HG03342 (cell line): Measurements from ENCODE around the gene SGCD.

ENCODE experiments used
- ATAC-seq: cut with Tn5 transposase; IDR thresholded peaks from one replicate; pipeline ENCODE4 v1.9.1; 2021; ENCODE audit warnings: mild to moderate bottlenecking, moderate library complexity; ENCODE audit not compliant: unreplicated experiment

The SGCD gene

DNA sequence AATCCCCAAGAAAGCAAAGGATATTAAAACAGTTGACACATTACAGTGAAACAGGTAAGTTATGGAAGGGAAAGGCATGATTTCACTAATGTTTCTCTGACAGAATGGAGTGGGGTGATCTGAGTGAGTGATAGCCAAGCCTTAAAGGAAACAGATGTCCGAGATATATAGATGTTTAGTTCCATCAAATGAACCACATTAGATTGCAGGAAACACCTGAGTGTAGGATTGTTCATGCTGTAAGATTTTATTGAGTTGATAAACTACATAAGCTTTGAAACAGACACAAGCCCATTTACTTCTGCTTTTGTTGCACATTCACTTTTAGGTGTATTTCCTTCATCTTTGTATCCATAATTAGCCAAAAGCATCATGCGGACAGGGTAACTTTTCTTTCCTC, 356.0 kb downstream of the SGCD start:
- ATAC-seq, result no peak

DNA sequence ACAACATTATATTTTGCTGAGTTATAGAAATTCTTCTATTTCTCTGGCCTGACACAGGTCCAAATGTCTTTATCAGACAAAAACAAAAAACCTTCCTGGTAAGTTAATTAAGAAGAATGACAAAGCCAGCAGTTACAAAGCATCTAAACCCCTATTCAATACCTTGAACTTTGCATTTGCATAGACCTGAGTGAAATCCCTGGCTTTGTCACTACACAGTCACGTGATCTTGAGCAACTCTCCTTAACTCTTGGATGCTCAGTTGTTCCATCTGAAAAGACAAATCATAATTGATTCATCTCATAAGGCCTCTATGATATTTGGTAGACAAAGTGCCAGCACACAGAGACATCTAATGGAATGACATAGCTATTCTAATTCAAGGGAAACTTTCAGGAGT, 356.5 kb downstream of the SGCD start:
- no peak for ATAC-seq

DNA sequence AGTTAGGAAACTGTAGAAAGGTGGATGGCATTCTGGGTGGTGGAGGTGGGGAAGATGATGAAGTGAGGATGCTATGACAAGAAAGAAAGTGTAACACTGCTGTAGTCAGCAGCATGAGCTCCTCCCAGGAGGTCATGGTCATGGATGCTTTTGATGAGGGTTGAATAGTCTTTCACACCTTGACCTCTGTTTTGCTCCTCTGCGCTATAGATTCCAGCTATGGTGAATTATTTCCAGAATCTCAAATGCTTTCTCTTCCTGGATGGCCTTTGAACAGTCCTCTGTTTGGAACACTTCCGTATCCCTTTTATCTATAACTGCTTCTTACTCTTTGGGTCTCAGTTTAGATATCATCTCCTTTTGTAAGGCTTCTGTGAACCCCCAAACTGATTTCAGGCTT, 357.3 kb downstream of the SGCD start:
- ATAC-seq, result no peak

DNA sequence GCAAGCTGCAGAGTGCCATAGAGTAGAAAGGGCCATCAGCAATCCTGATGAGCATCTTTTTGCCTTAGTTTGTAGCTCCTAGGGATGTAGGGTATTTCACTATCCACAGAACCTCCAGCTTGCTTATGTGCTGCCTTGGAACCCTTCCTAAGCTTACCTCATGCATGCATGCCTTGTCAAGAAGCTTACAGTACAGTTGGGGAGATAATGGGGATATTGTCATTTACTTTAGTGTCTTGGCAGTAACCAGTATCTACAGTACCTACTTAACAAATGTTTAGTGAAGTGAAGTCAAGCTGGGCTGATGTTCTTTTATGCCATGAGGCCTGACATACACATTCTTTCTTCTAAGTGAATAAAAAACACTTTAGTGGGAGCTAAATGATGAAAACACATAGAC, 358.5 kb downstream of the SGCD start:
- no peak for ATAC-seq

DNA sequence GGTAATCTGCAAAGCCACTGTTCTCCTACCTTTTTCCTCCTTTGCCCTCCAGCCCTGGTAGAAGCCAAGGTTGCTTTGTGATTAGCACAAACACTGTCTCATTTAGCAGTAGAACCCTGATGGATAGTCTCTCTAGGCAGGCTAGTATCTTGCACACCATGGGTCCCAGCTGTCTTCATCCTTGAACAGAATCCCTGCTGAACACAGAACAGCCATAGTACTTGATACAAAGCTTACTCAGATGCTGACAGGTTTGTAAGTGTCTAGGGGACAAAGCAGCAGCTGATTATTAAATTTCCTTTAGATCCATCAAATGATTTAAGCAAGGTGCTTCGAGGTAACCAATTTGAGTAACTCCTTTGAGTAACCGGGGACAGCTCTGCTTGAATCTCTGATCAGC, 359.4 kb downstream of the SGCD start:
- ATAC-seq, result no peak

DNA sequence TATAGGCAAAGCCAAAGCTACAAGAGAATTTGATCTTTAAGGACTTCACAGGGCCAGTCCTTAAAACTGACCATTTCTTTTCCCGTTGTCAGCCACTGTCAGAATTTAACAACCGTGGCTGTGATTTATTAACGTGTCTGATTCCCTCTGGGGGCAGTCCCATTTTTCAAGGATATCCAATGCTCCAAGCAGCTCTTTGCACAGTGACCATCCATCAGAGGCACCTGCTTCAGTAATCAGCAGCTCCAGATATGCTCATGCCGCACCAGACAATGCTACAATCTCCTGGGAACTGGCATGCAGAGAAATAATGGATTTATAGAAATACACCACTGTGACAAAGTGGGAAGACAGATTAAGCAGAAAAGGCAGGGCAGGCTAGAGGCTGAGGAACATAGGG, 359.8 kb downstream of the SGCD start:
- ATAC-seq, result no peak

DNA sequence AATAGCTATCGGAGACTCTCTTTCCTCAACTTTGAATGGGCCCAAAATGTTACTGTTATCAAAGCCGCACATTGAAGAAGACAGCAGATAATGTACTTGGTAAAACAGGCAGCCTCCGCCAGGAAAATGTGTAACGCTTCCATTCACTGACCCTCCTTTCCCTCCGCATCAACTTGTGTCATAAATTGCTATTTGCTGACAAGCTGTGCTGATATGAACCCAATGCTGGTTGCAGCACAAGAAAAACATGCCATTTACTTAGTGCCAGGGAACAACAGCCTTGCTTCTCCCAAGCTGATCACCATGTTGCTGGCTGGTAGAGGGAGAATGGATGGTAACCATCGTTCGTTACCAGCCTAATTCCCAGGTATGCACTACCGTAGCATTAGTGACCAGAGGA, 360.6 kb downstream of the SGCD start:
- ATAC-seq, result no peak

DNA sequence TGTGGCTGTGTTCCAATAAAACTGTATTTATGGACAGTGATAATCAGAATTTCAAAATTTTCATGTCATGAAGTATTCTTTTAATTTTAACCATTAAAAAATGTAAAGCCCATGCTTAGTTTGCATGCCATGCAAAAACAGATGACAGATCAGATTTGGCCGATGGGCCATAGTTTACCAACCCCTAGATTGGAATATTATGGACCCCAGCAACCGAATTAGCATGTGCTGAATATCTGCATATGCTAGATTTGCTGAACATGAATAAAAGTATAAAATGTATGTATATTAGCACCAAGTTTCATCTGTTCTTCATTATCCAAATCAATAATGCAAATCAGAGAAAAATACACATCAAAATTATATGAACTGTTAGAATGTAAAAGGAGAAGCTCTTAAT, 364.6 kb downstream of the SGCD start:
- no peak for ATAC-seq

DNA sequence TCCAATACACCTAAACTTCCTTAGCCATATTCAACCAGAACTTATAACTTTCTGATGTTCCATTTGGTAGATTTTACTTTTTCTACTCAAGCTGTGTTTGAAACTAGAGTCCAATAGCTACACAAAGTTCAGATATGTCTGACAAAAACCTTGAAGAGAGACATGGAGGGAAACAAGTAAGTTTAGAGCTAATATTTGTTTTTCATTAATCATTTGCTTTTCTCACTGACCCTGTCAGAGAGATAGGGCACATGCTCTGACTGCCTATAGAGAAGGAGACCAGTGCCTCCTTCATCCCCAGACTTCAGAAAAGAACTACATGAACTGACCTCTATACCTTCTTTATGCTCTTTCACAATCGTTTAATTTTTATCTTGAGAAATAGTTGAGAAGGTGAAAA, 366.1 kb downstream of the SGCD start:
- no peak for ATAC-seq

DNA sequence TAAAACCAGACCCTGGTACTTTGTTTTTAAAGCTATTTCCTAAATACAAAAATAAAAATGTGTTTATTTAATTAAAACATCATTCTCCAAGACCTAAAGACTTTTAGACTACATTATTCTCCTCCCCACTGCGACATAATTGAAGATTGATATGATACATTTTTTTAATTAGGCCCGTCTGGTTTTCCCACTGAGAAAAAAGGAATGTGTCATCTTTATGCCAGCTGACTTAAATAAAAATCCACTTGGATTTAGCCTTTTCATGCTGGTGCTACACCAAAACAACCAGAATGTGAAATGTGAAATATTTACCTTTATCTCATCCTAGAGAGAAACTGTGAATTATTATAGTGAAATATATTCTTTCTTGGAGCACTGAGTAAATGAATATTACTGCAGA, 367.6 kb downstream of the SGCD start:
- no peak for ATAC-seq

DNA sequence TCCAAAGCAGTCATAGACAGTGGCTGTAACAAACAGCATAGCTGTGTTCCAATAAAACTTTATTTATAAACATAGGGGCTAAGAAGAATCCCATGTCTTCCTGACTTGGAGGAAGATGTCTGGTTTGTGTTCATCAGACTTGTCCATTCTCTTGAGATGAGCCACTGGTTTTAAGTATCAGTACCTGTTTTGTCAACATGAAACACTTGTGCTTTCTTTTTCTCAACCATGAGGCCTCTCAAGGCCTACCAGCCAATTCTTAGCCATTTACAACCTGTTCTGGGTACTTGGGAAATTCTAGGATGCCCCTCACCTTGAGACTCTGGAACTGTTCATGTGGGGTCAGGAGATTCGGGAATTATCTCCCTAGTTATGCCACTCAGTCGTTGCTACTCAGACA, 368.8 kb downstream of the SGCD start:
- no peak for ATAC-seq

DNA sequence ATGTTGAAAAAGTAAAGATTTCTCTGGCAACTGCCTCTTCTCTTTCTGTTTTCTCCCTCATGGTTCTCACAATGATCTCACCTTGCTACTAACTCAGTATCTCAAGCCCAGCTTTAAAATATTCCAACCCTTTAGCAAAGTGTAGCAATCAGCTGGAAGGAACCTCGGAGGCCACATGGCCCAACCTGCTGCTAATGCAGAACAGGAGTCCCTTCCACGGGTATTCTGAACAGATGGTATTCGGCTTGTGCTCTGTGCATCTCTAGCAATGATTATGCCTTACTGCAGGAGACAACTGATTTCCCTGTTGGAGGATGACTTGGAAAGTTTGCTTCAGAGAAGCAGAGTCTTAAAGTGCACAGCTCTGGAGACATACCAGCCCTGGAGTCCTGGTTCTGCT, 371.4 kb downstream of the SGCD start:
- ATAC-seq, result no peak

DNA sequence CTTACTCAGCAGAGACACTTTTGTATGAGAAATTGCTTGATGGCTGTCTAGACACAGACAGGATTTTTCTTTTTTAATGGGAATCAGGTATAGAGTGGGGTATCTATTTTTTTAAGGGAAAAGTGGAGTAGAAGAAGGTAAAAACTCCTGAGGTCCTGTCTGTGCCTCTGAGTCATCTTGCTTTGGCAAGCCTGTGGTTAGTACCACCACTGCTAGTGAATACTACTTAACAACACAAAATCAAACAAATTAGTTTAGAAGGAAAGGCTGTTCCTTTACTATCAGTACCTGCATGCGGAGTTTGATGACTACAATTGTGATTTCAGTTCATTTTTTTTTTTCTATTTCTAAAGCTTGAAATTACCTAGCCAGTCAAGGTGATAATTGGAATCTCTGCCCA, 372.2 kb downstream of the SGCD start:
- ATAC-seq, result no peak

DNA sequence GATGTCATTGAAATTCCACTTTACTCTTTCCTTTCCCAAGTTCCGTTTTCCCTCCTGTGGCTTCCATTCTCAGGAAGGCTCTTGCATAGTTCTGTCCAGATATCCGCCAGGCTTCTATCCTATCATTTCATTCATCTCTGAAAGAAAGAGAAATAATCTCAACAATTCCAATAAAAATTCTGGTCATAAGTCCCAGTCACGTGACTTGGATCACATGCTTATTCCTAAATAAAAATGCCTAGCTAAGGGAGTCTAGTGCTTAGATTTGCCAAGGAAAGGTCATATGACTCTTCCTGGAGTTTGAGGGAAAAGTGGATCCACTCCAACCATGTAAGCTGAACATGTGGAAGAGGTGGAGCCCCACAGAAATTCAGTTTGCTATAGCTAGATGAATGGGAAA, 377.2 kb downstream of the SGCD start:
- no peak for ATAC-seq

DNA sequence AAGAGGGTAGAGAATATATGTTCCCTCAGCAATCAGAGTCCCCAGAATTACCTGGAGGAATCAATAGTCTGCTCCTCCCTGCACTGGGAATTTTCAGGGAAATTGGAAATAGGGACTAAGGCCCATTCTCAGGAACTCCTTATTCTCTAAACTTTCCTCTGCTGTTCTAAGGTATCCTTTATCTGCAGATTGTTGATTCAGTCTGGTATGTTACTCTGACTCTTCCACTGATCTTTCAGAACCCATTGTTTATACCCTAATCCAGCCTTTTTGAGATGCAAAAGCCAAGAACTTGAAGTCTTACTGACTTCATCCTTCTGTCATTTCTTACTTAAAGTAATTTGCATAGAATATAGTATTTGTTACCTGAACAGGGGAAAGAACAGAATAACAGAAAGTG, 379.7 kb downstream of the SGCD start:
- ATAC-seq, result no peak

DNA sequence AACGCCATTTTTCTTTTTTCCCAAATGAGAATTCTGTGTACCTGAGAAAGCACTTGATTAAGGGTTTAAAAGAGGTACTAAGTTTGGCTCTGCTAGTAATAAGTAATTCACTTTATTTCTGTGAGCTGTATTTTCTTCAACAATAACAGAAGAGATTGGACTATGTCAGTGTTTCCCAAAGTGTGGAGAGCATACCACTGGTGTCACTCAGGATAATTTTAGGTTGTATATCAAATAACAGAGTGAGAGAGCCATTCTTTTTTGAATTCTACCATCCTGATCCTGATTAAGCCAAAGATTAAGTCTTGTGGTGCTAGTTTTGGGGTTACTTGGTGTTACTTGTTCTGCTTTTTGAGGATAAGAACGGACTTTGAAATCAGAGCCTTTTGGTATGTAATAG, 380.8 kb downstream of the SGCD start:
- no peak for ATAC-seq

DNA sequence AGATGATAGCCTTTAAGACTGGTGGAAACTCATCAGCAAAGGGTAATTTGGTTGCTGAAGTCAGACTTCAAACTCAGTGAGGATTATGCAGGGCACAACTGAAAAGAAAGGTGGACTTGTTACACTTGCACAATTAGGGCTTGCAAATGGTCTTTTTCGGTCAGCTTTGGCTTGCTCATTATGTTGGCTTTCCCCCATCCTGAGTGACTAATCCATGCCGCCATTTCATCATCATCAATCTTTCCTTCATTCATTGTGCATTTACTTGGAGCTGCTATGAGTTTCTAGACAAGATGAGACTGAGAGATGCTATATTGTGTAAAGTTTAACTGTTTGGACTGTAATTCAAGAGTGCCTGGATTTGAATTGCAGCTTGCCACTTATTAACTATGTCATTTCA, 388.3 kb downstream of the SGCD start:
- ATAC-seq, result no peak

DNA sequence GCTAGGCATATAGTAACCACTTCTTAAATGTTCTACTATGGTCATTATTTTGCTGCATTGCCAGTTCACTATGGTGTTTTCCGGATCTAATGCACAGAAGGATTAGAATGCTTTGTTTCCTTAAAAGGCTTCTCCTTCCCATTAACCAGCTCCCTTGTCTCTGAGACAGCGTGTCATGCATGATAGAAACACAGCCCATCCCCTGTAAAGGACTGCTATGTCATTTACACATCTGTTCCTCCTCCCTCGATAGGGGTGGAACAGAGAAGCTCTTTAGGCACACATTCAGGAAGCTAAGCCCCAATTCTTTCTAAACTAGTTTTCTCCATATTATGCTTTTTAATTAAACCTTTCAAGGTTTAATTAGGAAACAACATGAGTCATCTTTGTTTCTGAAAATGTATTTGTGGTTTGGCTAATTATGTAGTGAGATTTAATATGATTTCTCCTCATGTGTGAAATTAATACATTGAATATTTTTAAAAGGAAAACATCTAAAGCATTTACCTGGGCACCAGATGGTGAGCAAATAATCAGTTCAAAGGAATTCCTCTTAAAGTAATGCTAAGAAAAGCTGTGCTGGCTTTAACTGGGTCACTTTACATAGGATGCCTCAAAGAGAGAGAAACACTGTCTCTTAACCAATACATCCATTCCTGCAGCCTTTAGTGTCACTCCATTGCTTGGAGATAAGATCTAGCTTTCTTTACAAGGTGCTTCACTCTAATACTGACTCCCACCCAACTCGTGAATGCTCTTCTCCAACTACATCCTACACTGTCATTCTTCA, 389.8 kb downstream of the SGCD start:
- ATAC-seq, result no peak

DNA sequence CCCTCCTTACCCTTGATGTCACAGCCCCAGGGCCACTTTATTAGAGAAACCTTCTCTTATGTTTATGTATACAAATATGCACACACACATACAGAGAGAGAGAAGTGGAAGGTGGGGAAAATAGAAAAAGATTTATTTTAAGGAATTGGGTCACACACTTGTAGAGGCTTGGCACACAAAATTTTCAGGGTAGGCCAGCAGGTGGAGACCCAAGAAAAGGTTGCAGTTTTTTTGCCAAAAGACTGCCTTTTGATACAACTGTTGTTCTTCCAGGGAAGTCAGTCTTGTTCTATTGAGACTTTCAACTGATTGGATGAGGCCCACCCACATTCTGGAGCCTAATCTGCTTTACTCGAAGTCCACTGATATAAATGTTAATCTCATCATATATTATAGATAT, 392.0 kb downstream of the SGCD start:
- ATAC-seq, result no peak

DNA sequence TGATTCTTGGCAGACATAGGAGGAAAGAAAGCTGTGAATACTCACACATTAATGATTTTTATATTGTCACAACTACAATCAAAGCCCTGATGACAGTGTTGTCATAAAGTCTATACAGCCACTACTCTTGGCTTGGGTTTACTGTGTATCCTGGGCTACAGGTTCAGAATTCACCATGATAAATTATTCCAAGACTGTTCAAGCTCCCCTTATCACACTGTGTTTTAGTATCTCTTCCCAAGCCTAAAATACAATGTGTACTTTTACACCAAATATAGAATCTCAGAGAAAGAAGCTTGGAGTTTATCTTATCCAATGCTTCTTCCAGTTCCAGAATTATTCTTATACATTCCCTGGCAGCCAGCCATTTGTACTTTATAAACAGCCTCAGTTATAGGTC, 395.4 kb downstream of the SGCD start:
- ATAC-seq, result no peak

DNA sequence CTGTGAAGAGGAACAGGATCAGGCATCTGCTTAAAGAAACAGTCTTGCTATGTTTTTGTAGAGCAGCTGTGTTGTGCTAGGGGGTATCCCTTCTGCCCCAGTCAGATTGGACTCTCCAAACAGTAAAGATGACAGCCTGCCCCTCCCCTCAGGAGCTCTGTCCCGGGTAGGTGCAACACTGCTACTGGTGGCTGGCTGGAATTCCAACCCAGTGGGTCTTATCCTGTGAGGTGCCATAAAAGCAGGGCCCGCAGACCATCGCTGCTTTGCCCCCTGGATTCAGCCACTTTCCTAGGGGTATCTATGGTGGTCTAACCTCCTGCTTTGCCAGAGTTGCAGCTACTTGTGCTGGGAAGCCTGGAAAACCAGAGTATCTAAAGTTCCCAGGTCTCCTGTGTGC, 408.5 kb downstream of the SGCD start:
- no peak for ATAC-seq

DNA sequence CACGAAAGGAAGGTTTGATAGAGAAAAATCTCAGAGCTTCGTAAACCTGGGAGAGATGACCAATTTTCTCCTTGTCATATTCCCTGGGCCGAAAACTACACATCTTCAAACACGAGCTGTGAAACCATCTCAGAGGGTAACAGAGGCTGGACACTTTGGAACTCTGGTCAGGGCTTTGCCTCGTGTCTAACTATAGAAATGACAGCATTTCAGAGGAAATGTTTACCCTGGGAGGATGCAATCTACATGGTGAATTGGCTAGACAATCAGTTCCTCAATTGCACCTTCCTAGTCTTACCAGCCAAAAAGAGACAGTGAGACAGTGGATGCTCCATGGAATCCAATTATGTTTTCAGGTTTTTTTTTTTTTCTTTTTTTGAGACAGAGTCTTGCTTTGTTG, 414.6 kb downstream of the SGCD start:
- no peak for ATAC-seq

DNA sequence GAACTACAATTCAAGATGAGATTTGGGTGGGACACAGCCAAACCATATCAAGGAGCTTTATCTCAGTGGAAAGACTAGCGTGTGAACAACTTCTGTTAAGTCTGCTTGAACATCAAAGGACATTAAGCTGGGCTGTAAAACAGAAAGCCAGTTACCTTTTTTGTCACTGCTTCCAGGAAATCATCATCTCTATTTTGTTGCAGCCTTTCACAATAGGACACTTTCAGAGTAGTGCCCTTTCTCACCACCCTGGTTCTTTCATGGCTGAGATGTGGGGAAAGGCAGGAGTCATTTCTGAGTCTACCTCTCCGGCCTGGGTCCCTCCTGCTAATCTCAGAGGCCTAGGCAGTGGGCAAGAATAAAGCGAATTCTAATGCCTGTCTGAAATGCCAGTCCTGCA, 426.9 kb downstream of the SGCD start:
- ATAC-seq, result no peak
